ACC112 (cell line): ENCODE measurements around the gene TRABD2B.

Source experiments
- H2AFZ ChIP-seq: fragments of 200-600 bp; sonication (generic); one replicate; pipeline ENCODE4 v1.6.0; 2017; ENCODE audit warnings: antibody characterized with exemption, low read length; ENCODE audit not compliant: unreplicated experiment
- H3K27ac ChIP-seq: fragments of 200-600 bp; sonication (generic); 2 replicates; pipeline ENCODE4 v1.5.1; 2014; ENCODE audit warnings: low read depth, mild to moderate bottlenecking, antibody characterized with exemption, low read length, moderate library complexity
- H3K27me3 ChIP-seq: fragments of 200-600 bp; sonication (generic); 2 replicates; pipeline ENCODE4 v1.6.1; 2014; ENCODE audit warnings: mild to moderate bottlenecking, antibody characterized with exemption, low read length, moderate library complexity, mixed read lengths; ENCODE audit not compliant: insufficient read depth
- H3K36me3 ChIP-seq: fragments of 200-600 bp; sonication (generic); 2 replicates; pipeline ENCODE4 v1.6.1; 2016; ENCODE audit warnings: mild to moderate bottlenecking, antibody characterized with exemption, low read length, moderate library complexity, mixed read lengths; ENCODE audit not compliant: insufficient read depth
- H3K4me1 ChIP-seq: fragments of 200-600 bp; sonication (generic); one replicate; pipeline ENCODE4 v1.6.1; 2016; ENCODE audit warnings: low read length, mixed read lengths; ENCODE audit not compliant: insufficient read depth, unreplicated experiment, control insufficient read depth
- H3K4me3 ChIP-seq: fragments of 200-600 bp; sonication (generic); 2 replicates; pipeline ENCODE4 v1.5.1; 2014; ENCODE audit warnings: mild to moderate bottlenecking, low read depth, low read length
- H3K79me2 ChIP-seq: fragments of 200-600 bp; sonication (generic); one replicate; pipeline ENCODE4 v1.6.0; 2016; ENCODE audit warnings: low read length; ENCODE audit not compliant: control insufficient read depth, unreplicated experiment, insufficient read depth

The TRABD2B gene

DNA sequence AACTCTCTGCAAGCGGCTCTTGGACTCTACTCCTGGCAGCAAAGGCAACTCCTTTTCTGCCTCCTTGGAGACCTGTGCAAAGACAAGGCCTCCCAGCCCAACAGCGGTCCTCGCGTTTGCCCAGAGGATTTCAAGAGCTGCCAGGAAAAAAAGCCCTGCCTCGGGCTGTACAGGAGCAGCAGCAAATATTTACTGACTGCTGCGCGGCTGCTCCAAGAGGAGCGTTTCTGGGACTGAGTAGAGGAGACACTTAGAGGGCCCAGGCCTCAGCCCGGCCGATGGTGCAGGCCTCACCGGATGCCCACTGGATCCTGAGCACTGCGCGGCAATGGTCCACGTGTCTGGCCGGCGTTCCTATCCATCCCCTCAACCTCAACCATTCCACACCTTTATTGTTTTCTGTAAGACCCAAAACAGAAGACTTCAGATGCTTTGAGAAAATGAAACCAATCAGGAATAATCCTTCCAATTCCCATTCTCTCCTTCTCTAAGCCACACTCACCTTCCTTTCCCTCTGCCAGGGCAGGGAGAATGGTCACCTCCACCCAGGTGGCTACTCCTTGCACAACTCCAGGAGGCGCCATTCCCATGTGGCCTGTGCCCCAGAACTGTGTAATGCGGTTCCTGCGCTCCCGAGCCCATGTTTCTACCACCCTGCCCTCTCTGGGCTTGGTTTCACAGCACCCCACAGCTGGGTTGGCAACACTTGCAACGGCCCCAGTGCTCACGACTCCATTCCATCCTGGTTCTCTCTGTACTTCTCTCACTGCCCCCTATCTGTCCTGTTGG is 215.8 kb downstream of the TRABD2B start:
- no peaks in the 10 kb centered on the region for H3K27me3 ChIP-seq
- no peaks in the 10 kb centered on the region for H3K79me2 ChIP-seq
- H3K4me1 ChIP-seq = no peaks in the 10 kb centered on the region
- H2AFZ ChIP-seq = no peak overlapping the region
- H3K36me3 ChIP-seq = no peaks in the 10 kb centered on the region
- H3K4me3 ChIP-seq = no peak overlapping the region
- no peak overlapping the region for H3K27ac ChIP-seq

DNA sequence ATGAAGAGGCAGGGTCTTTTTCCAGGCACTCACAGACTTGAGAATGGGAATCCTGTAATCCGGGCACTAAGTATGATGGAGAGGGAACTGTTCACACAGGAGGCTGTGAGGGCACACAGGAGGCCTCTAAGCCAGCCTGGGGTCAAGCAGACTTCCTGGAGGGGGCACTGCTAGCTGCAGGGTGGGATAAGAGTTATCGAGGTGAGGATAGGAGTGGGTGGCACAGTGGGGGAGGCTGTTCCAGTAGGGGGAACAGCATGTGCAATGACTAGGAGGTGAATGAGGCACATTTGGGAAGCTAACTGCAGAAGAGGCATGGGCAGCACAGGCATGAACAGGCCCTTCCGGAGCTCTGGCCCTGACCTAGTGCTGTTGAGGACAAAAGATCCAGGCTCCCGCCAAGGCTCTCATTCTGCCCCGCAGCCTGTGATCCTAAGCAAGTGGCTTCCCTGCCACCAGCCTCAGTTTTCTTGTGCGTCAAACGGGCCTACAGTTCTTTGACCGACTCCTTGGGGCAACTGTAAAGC is 216.7 kb downstream of the TRABD2B start:
- Histone ChIP-seq H3K27ac (no peak overlapping the region), H3K79me2 (no peaks in the 10 kb centered on the region), H3K4me1 (no peaks in the 10 kb centered on the region), H3K4me3 (no peak overlapping the region), H3K27me3 (no peaks in the 10 kb centered on the region), H3K36me3 (no peaks in the 10 kb centered on the region), H2AFZ (no peak overlapping the region)

DNA sequence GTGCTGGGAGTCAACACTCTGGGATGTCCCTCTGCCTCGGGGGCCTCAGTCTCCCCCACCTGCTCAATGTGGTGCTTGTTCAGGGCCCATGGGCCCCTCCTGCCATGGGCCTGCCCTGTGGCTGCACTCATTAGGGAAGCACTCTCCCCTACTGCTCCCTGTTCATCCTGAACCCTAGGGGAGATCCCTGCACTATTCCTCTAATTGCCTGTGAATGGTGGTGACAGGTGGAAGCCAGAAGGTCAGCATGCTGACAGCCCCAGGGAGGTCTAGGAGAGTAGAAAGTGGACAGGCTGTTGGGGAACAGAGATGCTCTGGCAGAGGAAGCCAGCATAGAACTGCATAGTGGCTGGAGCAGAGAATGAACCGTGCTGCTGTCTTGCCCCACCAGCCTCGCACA is 217.6 kb downstream of the TRABD2B start:
- H3K4me3 ChIP-seq = no peak overlapping the region
- no peak overlapping the region for H3K27ac ChIP-seq
- no peaks in the 10 kb centered on the region for H3K79me2 ChIP-seq
- H3K4me1 ChIP-seq = no peaks in the 10 kb centered on the region
- no peaks in the 10 kb centered on the region for H3K36me3 ChIP-seq
- no peaks in the 10 kb centered on the region for H3K27me3 ChIP-seq
- H2AFZ ChIP-seq = no peak overlapping the region

DNA sequence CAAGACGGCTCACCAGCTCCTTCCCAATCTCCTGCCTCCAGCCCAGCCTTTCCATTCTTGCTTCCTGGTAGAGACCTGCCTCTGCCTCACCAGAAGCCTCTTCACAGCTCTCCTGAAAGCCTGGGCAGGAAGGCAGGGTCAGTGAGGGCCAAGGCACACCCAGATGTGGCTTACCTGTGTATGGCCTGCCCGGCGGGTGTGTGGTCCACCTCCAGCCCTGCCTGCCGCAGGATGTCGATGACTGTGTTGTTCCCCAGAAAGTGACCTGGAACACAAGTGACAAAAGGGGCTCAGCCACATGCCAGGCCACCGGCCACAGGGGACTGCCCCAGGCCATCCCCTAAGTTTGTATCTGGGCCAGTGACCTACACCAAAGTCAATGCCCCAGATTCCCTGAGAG is 218.9 kb downstream of the TRABD2B start:
- no peaks in the 10 kb centered on the region for H3K27me3 ChIP-seq
- no peak overlapping the region for H3K4me3 ChIP-seq
- H3K4me1 ChIP-seq = no peaks in the 10 kb centered on the region
- no peak overlapping the region for H3K27ac ChIP-seq
- no peaks in the 10 kb centered on the region for H3K79me2 ChIP-seq
- no peaks in the 10 kb centered on the region for H3K36me3 ChIP-seq
- H2AFZ ChIP-seq = no peak overlapping the region

DNA sequence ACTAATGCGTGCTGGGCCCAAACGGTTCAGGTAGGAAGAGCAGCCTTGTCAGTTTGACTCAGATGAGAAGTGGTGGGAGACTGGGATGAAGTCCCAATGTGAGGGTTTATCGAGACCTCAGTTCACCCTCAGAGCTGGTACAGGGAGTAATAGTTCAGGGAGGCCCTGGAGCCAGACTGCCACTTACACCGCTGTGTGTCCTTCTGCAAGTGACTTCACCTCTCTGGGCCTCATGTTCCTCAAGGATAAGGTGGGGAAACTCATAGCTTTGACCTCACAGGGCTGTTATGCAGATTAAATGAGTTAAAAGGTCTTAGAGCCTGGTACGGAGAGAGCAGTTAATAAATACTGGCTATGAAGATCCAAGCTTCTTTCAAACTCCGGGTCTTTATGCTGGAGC is 219.9 kb downstream of the TRABD2B start:
- Histone ChIP-seq H3K27me3 (no peaks in the 10 kb centered on the region), H2AFZ (no peak overlapping the region), H3K27ac (no peak overlapping the region), H3K79me2 (no peaks in the 10 kb centered on the region), H3K4me1 (no peaks in the 10 kb centered on the region), H3K4me3 (no peak overlapping the region), H3K36me3 (no peaks in the 10 kb centered on the region)

DNA sequence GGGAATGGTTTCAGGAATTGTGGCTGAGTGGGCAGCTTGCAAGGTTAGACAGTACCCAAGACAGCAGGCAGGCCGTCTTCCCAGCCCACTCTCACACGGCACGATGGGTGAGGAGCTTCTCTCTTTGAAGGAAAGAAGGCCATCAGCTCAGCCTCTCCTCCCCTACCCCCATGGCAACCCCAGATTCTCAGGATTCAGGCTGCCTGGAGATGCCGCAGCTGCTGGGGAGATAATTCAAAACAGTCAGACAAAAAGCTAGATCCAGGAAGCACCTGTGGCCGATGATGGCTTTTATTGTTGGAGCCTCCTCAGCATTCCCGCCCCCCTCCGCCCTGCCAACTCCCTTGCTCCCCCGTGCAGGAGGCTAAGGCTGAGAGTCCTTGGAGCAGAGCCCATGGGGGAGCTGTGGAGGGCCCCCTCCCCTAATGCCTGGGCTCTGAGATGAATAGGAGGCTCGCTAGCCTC is 220.5 kb downstream of the TRABD2B start:
- Histone ChIP-seq H3K79me2 (no peaks in the 10 kb centered on the region), H2AFZ (no peak overlapping the region), H3K4me3 (no peak overlapping the region), H3K4me1 (no peaks in the 10 kb centered on the region), H3K27me3 (no peaks in the 10 kb centered on the region), H3K36me3 (no peaks in the 10 kb centered on the region), H3K27ac (no peak overlapping the region)

DNA sequence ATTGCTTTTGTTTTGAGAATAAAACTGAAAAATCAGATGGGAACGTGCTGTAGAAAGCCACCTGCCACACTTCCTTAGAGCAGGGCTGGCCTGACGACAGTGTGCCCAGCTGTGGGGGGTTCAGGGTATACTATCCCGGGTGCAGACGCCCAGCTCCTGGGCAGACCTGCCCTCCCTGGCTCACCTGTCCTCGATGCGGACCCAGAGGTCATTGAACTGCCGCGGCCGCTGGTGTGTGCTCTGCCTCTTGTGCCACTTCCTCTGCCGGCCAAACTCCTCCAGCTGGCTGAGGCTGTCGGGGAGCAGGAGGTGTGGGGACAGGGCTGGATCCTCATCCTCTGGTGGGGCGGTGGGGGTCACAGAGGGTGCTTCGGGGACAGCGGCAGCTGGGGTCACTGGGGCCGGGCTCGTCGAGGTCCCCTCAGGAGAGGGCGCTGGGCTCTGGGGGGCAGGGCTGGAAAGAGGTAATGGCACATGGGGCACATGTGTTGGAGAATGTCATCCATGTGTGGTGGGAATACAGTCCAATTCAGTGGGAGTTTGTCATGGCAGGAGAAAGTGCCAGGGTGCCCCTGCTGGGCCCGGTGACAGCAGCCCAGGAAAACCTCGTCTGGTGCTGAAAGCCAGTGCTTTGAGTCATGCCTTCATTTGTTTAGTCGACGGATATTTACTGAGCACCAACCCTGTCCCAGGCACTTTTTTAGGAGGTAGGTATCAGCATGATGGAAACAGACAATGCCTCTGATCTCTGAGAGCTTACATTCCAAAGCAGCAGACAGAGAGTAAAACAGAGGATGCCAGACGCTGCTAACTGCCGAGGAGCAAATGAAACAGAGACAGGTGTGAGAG is 222.0 kb downstream of the TRABD2B start:
- Histone ChIP-seq H2AFZ (no peak overlapping the region), H3K27me3 (no peaks in the 10 kb centered on the region), H3K36me3 (no peaks in the 10 kb centered on the region)

DNA sequence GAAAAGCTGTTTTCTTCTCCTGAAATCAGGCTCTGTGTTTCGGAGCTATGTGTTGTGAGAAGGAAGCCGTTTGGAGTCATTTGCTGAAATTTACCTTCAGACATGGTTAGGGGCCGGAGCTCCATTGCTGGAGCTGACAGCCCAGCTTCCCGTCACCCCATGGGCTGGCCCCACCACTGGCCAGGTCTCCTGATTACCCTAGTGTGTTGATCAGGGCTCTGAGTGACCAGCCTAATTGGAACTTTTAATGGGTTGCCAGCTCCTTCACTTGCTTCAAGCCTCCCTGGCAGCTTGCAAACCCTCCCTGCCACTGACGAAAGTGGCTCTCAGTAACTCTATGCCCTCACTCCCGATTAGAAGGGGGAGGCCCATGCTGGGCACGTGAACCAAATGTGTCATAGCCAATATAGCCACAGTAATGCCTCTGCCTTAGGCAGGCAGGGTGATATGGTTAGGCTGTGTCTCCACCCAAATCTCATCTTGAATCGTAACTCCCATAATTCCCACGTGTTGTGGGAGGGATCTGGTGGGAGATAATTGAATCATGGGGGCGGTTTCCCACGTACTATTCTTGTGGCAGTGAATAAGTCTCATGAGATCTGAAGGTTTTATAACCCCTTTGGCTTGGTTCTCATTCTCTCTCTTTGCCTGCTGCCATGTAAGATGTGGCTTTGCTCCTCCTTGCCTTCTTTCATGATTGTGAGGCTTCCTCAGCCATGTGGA is 224.1 kb downstream of the TRABD2B start:
- Histone ChIP-seq H3K79me2 (no peaks in the 10 kb centered on the region), H2AFZ (no peak overlapping the region), H3K36me3 (no peaks in the 10 kb centered on the region), H3K27ac (no peak overlapping the region), H3K27me3 (no peaks in the 10 kb centered on the region), H3K4me3 (no peak overlapping the region), H3K4me1 (no peaks in the 10 kb centered on the region)

More for the DNA sequence above, 222.0 kb downstream of the TRABD2B start:
- Histone ChIP-seq H3K79me2 (no peaks in the 10 kb centered on the region), H3K4me3 (no peak overlapping the region), H3K27ac (no peak overlapping the region), H3K4me1 (no peaks in the 10 kb centered on the region)

DNA sequence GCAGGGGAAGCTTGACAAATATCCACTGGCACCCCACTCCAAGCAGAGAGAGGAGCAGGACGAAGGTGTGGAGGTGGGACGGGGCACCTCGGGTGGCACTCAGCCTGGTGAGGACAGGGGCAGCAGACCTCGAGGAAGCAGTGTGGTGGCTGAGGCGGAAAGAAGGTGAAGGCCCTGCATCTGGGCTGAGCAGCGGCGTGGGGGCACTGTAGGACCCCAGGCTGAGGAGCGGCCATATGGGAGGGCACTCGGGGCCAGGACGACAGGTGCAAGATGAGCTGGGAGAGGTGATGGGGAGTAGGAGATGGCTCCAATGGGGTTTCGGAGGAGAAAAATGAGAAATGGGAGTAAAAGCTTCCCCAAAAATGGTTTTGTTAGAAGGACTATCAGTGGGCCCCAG is 224.9 kb downstream of the TRABD2B start:
- Histone ChIP-seq H3K4me1 (no peaks in the 10 kb centered on the region), H3K27ac (no peak overlapping the region), H3K4me3 (no peak overlapping the region), H3K36me3 (no peaks in the 10 kb centered on the region), H2AFZ (no peak overlapping the region), H3K79me2 (no peaks in the 10 kb centered on the region), H3K27me3 (no peaks in the 10 kb centered on the region)

DNA sequence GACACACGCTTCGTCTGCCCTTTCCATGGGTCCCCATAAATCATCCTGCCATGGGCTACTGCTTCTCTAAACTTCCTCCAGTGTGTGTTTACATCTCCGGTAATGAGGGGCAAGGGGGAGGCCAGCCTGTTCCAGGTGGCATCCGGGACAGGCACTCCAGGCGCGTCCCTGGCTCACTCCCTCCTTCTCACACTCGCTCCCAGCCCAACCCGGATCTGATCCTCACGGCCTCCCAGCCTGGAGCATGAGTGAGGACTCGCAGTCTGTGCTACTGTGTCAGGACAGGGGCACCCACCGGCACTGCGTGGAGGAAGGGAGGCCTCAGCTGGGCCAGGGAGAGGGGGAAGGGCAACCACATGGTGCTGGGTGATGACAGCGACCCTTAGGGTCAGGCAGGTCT is 225.4 kb downstream of the TRABD2B start:
- H2AFZ ChIP-seq = no peak overlapping the region
- H3K27ac ChIP-seq = no peak overlapping the region
- no peaks in the 10 kb centered on the region for H3K36me3 ChIP-seq
- H3K4me1 ChIP-seq = no peaks in the 10 kb centered on the region
- H3K4me3 ChIP-seq = no peak overlapping the region
- H3K79me2 ChIP-seq = no peaks in the 10 kb centered on the region
- H3K27me3 ChIP-seq = no peaks in the 10 kb centered on the region
